ENCODE data around the gene PID1.

The PID1 gene

DNA sequence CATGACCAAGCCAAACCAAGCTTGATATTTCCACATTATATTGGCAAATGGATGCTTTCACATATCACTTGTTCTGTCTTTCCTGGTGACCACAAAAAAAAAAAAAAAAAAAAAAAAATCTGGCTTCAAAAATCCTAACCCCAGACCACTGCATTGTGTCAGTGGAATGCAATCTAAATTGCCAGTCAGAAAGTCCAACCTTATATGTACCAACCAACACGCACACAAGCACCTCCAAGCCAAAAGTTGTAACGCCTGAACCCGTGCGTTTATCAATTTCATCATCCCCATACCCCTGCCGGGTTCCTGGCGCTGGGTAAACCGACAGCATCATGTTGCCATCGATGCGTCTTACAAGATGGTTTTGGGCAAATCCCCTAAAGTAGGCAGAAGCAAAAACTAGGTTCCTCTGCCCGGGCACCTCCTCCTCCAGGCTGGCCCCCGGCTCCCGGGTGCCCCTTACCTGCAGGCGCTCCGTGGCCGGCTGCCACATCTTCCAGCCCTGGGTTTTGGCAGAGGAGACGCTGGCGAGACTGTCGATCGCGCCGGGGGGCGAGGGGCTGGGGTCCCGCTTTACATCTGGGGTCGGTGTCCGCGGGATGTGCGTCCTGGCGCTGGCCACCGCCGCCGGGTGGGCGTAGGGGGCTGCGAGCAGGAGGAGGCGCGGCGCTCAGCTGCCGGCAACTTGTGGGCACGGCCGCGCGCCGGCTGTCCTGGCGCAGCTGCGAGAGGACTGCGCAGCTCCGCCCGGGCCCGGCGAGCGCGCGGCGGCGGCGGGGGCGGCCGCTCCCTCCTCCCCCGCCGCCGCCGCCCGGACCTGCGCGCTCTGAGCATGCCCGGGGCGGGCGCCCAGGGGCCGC is at the start of gene PID1:
TSS of gene PID1 (minus strand) at position 737 of the 860 bp plus-strand sequence. CDS start at position 493, 244 bp downstream.
- DNase-seq: no peak

GRCh38 chr2:229319558-229319957 is 48.5 kb upstream of the PID1 start:
- no peak for DNase-seq

DNA sequence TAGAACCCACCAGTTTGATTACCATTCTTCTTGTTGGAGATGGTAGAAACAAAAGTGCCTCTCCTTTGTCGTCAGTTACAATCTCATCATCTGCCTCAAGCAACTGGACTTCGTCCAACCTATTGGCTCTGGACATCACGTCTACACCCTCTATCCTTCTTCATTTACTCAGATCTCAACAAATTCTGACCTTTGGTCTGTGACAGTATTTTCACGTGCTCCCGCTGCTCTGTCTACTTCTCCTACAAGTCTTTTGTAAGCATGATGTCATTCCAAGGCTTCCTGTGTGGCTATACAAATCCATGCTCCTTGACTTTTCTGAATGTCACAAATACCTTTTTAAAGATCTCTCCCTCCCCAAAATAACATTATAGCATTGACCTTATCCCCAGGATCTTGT is 43.0 kb upstream of the PID1 start:
- no peak for DNase-seq

DNA sequence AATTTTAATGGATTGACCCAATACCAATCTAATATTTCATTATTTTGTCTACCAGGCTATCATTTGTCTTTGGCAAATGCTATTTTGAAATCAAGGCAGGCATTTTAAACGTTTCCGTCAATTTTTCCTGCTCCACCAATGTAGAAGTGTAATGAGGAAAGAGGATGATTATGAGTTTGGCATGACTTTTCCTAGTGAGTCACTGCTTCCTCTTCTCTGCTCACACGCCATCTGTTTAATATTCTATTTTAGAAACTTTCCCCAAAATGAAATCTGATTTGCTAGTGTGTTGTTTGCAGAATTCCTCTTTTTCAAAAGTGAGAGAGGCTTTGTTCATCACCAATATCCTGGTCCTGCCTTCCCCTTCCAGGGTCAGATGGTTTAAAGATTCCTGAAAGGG is 42.5 kb upstream of the PID1 start:
- DNase-seq: no peak

- no peak for DNase-seq
These were observed 30.1 kb upstream of the PID1 start for GRCh38 chr2:229301237-229301636.

DNA sequence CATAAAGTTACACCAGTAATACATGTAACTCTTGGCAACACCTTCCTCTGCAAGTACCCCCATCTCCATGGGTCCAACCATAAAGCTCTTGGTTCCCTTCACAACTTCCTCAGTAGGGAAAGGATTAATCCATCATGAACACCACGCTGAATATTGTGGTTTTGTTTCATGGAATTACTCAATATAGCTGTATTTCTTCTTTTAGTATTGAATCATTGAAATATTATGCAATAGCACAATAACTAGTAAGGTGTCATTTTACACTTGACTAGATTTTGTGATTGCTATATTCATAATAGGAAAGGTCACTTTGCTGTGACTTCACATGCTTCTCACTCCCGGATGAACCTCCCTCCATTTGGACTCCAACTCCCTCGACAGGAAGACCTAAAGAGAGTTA is 29.7 kb upstream of the PID1 start:
- DNase-seq: no peak

DNA sequence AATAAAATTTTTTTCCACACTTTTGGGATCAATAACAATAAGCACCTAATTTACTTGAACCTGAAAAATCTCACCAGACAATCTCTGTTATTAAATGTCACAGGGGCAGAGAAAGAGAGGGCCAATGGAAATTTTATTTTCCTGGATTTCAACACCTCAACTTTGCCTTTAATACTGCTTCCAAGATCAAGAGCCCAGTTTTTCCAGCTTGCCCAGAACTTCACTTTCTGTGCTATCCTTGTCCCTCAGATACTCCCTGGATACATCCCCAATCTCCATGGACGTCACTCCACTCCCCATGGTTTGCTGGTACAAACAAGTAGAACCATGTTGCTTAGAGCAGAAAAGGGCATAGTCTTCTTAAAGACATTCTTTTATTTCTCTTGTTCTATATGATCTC is 29.3 kb upstream of the PID1 start:
- no peak for DNase-seq

- no peak for DNase-seq
These were observed 26.2 kb upstream of the PID1 start for GRCh38 chr2:229297247-229297646.

DNA sequence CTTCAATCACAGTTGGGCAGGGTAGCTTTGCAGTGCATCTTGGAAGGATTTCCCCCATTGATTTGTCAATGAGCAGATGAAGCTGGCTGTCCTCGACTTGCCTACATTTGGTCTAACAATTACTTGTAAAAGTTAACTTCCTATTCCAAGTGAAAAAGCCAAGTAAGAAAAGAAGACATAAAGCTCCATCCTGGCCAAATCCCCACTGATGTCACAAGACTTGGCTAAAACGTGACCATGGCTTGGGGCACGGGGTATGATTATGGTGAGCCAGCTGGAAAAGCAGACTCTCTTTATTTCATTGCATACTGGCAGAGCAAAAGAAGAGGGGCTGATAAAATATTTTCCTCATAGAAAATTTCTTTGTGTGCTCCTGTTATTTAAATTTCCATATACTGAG is 25.4 kb upstream of the PID1 start:
- no peak for DNase-seq

- no peak for DNase-seq
These were observed 24.9 kb upstream of the PID1 start for GRCh38 chr2:229296016-229296415.

- DNase-seq: no peak
These were observed 16.7 kb upstream of the PID1 start for GRCh38 chr2:229287823-229288222.

DNA sequence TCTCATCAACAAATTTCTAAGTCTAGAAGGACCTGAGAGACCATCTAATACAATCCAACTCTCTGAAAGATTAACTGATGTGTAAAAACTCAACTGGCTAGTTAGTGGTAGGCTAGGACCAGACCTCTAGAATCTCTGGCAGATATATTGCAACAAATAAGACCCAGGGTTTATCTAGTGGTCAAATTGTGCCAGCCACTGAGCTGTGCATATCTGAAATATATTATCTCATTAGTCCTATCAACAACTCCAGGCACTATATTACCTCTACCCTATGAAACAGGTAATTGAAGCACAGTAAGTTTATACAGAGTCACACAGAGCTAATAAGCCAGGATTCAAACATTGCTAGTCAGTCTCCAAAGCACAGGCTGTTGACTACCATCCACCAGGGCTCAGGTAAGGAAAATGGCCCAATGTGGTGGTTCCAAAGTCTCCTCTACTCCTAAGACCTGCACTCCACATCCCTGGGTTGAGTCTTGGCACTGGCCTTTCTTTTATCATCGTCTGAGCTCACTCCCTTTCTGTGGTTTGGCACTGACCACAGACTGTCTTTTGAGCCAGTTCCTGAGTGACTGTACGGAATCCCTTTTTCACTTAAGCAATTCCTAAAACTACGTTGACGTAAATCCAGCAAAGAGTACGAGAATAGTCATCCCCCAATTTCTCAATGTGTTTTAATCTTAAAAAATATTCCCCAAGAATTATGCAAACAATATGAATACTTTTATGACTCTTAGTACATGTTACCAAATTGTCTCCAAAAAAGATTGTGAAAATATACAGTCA is 11.9 kb upstream of the PID1 start:
- no peak for DNase-seq

GRCh38 chr2:229279516-229279915 is 8.4 kb upstream of the PID1 start:
- DNase-seq: no peak

- no peak for DNase-seq
These were observed 4.4 kb upstream of the PID1 start for GRCh38 chr2:229275506-229275905.

DNA sequence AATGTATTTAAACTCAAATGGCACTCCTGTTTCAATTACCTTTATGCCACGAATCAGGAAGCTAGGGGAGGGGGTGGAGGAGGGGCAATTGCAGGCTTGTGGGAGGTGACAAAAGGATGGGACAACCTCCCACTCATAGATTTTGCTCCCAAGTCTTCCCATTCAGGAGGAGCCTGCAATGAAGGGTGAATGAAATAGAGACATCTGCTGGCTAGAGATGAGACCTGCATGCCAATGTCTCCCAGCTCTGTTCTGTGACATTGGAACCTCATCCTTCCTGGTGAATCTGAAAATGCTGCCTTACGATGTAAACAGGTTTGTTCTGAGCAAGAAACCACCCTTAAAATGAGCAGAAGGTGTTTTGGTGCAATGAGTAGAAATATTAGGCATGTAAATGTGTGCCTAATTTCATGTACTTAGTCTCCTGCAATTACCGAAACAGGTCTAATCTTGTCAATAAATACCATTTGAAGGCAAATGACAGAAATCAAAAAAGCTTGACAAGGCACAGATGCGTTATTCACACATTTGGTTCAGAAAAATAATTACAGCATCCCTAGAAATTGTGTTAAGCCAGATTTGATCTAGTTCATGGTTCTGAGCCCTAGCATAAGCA is 2.7 kb upstream of the PID1 start:
- no peak for DNase-seq

GRCh38 chr2:229273006-229273722 is 2.1 kb upstream of the PID1 start:
- DNase-seq: no peak

GRCh38 chr2:229269941-229270340 is 1.1 kb downstream of the PID1 start:
- DNase-seq: no peak

- no peak for DNase-seq
These were observed 1.9 kb downstream of the PID1 start for GRCh38 chr2:229269146-229269545.

GRCh38 chr2:229268626-229269025 is 2.5 kb downstream of the PID1 start:
- DNase-seq: no peak

- no peak for DNase-seq
These were observed 4.0 kb downstream of the PID1 start for GRCh38 chr2:229267080-229267479.

DNA sequence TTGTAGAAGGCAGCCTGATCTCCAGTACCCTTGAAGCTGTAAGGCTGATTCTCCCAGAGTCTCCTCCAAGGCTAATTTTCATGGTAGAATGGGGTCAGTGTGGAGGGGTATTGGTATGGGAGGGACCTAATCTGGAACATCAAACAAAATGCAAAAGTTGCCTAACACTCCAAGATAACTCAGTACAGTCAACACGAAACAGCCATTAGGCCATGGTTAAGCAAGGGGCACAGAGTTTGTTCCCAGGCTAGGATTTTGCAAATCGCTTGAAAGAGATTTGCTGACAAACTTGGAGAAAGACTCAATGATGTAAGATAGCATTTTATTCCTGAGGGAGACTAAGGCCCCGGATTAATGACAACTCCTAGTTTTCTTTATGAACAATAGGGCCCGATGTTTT is 5.4 kb downstream of the PID1 start:
- no peak for DNase-seq

- no peak for DNase-seq
These were observed 9.5 kb downstream of the PID1 start for GRCh38 chr2:229261599-229261998.

GRCh38 chr2:229261076-229261475 is 10.0 kb downstream of the PID1 start:
- DNase-seq: no peak
